CD4-positive, alpha-beta T cell treated with Interleukin-17A for 1 hour (primary cell): ENCODE measurements around the gene COQ3.
"Not testable (repeated sequence)": the region's sequence is repeated elsewhere in the genome, so short reads cannot be mapped to it uniquely, and the experiment has no call there.

Experiments used
- DNase-seq: peaks from one replicate; pipeline ENCODE4 v3.0.0-alpha.2; 2020

Gene COQ3

DNA sequence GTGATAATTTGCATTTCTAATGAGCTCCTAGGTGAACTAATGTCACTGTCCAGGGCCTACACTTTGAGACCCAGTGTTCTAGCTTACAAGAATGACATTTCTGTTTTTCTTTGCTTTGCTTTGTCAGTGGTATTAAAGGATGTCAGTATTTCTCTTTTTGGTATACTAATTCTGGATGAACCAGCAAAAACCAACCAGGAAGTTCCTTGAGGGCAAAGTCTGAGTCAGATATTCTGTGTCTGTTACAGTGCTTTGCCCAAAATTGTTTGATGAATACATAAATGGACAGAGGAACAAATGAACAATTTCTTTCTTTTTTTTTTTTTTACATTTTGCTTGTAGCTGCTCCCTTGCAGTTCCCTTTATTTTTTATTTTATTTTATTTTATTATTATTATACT, 15.4 kb downstream of the COQ3 start:
- DNase-seq = no peak

DNA sequence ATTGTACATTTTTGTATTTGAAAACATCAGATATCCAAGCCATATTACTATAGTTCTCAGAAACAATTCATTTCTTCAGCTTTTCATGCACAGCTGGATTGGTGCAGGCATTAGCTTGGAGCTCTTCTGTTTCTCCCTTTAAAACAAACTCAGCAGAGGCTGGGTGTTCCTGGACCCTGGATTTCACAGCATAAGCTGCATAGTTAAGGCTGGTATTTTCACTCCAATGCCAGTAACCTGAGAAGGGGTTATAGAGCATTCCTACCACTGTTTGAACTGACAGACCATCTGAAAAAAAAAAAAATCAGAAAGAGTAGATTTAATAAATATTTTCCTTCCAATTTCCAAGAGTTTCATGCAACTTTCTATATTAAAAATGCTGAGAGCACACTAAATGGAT, 24.5 kb downstream of the COQ3 start:
- no peak for DNase-seq

DNA sequence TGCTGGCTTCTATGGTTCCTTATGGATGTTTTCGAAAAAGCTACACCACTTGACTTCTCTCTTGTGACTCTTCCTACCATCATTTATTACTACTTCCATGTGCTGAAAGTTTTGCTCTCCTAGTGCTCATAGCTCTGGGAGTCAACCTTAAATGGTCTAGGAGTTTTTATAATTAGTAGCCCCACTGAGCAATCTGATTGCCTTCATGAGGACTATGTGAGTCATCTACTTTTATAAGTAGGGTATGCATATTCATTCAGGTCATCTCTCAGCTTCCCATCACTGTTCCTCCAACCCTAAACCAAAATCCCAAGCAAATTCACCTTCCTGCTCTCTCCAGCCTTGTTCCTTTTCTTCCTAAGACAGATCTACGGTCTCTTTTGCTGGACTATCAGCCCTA, 27.1 kb downstream of the COQ3 start:
- no peak for DNase-seq

DNA sequence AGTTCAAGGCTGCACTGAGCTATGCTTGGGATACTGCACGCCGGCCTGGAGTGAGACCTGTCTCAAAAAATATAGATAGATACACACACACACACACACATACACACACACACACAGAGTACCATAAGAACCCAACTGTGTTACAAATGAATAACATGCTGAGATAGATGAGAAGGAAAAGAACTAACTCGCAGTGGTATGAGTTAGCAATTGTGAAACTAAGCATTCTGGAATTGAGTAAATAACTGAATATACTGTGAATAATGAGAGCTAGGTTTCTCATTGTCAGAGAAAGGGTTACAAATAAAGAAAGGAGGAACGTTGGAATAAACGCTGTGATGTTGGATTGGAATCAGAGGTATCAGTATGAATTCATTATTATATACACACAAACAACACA, 30.0 kb downstream of the COQ3 start:
- DNase-seq = no peak

DNA sequence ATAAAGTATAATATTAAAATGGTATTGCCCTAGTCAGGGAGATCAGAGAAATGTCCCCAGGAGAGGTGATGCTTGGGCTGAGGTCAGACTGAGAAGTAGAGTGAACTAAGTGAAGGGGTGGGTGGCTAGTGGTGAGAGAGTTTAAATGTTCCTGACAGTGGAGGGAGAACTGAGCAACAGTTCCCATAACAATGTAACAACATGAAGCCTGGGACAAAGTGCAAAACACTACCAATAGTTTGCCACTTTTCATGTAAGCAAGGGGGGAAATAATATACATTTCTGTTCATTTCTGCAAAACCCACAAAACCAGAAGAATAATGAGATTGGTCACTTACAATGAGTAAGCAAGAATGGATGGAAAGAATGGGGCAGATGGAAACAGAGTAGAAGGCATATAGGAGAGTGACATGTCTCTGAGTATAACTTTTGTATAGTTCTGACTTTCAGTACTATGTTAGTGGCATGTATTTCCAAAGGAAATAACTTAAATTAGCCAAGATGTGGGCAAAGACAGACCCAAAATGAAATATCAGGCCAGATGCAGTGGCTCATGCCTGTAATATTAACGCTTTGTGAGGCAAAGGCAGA, 31.2 kb downstream of the COQ3 start:
- DNase-seq = no peak

DNA sequence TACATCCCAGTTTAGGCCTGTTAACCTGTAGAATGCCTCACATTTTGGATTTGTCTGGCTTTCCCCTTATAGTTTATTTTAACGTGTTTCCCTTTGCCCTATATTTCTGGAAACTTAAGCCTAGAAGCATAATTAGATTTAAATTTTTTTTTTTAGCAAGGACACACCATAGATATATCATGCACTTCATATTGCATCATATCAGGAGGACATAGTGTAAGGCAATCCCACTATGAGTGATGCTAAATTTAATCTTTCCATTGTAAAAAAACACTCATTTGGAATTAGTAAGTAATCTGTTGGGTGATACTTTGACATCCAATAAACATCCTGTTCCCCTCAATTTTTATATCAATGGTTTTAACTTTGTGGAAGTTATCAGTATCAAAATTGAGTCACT, 34.2 kb downstream of the COQ3 start:
- DNase-seq = no peak

DNA sequence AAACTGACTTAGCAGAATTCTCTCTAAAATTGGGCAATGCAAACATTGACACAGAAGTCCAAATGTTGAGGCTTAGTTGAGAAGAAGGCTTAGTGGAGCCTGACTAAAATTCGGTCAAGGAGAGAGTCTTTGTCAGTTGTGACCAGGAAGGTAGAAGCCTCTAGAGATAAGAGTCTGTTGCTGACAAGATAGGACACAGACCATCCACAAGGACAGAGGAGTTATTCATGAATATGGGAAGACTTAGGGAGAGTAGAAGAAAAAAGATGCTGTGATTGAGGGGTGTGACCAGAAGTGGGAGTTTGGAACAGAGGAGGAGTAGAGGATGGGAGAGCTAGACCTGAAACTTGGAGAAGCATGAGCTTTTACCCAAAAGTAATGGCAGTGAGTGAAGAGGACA, 37.4 kb downstream of the COQ3 start:
- DNase-seq = no peak

DNA sequence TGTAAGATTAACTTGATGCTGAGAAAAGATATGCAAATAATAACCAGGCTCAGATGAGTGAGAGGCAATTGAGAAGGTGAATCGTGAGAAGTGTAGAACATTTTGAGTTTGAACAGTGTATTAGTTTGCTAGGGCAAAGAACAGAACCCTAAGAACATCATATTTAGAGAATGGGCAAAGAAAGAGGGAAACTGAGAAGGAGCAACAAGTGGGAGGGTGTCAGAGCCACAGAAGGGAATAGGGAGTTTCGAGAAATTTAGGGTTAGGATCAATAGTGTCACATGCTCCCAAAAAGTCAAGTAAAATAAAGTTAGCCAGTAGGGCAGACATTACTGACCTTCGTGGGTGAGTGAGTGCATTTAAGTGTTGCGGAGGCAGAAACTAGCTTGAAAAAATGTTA, 39.0 kb downstream of the COQ3 start:
- DNase-seq = no peak

DNA sequence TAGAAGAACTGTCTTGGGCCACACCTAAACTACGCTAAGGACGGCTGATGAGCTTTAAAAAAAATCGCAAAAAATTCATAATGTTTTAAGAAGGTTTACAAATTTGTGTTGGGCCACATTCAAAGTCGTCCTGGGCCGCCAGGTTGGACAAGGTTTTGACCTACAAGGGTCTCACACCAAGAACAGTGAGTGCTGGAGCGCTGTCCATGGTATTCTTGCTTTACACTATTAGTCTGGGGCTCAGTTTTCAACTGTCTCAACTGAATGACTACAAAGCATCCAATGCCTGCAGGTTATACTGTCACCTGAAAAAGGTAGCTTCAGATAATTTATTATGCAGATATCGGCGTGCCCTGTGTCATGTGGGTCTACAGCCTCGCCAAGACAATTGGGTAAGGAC, 40.9 kb downstream of the COQ3 start:
- no peak for DNase-seq

DNA sequence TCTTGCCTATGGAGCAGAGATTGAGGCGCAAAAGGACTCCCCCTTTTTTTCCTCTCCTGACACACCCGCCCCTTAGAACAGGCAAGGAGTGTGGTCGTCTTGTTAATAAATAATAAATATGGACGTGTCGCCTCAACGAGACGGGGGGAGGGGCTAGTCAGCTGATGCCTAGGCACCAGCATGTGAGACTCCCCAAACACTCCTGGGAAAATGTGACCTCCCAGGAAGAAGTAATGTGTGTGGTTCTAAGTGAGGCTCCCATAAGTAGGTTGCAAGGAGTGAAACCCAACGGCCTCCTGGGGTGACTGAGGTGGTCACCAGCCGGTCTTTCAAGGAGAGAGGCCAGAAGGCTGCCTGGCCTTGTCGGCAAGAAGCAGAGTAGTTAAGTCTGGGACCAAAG, 43.4 kb downstream of the COQ3 start:
- DNase-seq = no peak

DNA sequence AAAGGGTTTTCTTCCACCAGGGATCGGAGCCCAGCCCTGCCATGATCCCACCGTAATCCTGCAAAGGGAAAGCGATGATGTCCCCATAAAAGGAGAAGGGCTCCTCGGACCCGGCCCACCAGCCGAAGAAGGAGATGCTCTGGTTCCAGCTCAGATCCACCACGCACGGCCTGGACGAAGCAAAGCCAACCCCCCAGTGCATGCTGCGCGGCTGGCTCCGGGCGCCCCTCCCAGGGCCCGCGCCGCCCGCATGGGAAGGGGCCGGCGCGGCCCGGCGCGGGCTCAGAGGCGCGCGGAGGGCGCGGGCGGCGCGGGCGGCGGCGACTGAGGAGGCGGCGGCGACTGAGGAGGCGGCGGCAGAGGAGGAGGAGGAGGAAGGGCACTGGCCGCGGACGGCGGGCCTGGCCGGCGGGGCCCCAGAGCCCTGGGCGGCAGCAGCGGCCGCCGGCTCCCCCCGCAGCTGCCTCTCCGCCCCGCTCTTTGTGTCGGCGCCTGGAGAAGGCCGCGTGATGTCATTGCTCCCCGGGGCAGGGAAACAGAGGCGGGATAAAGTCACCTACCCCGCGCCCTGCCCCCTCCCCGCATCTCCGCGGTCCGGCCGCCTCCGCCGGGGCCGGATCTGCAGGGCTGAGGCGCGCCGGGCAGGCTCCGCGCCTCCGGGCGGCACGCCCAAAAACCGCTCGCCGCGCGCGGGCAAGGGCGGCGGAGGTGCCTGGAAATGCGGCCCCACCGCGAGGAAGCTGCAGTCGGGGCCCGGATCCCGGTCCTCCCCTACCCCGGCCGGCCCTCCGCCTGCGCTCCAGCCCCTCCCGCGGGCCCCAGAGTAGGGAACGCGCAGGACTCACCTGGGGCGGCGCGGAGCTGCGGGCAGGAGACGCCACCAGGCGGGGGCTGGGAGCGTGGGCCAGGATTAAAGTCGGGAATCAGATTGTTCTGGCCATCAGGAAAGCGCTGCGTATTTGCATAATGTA, 44.5 kb downstream of the COQ3 start, which contains the start of gene FAXC:
TSS of gene FAXC (minus strand) at position 504 of the 971 bp plus-strand sequence. CDS start at position 202, 302 bp downstream.
- DNase-seq = no peak

DNA sequence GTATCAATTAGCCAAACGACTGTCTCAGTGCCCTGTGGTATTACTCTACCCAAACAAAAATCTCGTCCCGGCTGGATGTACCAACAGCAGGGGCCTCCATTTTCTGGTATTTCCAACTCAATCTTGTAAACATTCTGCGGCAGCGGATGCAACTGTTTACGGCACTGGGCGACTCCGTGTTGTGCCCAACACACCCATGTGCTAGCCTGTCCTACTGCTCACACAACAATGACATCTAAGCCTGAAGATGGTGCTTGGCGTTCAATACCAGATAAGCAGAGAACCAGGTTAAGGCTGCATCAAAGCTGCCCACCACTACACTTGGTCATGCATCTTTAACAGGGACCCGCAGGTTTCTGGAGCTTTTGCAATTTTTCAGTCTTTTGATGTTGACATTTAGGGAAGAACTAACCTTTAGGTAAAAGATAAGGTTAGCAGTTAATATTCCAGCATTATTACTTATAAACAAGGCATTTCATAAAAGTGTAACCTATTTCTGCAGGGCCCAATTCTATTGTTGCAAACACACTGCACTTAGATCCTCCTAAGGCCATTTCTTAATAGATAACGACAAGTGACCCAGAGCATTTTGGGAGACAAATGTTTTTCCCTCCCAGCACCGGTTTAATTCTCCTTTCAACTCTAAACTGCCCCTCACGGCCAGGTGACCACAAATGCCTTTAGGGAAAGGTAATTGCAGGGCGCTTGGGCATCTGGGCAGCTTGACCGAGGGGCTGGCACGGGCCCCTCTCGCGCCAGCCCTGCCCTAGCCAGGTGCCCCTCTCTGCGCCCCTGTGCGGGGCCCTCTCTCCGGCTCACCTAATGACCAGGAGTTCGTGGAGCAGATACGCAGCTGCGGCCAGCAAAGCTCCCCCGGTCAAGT, 45.5 kb downstream of the COQ3 start:
- DNase-seq = no peak

DNA sequence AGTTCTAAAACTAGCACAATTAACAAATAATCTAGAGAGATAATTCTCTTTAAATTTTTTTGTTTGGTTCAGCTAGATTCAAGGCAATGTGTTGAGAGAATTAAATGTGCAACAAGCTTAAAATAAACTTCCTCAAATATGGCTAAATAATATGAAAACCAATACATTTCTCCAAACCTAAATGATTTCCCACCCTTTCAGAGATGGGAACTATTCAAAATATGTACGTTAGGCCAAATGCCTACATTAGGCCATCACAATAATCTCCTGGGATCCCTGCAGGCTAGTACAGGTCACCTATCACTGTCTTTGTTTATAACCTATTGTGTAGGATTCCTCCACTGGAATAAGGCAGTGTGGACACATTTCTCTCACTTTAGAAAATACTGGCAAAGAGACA, 46.2 kb downstream of the COQ3 start:
- DNase-seq = no peak

DNA sequence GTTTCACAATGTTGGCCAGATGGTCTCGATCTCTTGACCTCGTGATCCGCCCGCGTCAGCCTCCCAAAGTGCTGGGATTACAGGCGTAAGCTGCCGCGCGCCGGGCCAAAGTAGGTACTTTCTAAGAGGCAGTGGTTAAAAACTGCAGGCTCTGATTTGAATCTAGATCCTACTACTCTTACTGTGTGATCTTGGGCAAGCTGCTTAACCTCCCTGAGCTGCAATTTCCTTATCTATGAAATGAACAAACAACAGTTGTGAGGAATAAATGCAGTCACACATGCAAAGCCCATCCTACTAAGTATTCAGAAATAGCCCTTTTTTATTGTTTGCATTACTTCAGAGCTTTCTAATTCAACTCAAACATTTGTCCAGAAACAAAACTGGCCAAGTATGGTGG, 47.4 kb downstream of the COQ3 start:
- no peak for DNase-seq

DNA sequence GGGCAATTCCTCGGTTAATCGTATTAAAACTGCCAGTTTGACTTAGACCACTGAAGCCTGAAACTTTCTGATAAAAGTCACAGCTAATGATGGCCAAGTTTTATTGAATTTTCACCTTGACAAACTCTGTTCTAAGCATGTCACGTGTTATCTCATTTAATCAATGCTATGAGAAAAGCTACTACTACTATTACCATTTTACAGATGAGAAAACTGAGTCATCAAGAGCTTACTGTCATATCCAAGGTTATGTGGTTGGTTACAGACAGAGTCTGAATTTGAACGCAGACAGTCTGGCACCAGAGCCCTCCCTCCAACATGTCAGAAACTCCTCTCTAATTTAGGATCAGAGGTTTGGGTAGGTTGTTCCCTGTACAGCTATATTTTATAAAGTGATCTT, 48.8 kb downstream of the COQ3 start:
- DNase-seq = no peak

DNA sequence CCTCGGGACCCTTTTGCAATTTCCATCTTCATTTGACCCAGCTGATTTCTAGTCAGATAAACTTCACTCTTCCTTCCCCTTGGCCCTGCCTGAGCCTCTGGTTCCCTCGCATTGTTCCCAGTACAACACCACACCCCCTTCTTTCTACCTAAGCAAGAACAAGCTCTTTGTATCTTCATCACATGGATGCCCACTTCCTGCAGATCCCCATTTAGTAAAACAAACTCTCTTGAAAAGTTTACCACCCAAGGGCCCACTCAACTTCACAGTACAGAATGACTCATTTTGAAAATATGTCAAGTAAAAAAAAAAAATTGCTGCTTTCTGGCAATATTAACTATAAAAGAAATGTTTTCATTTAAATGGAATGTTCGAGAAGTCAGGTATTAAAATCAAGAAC, 49.7 kb downstream of the COQ3 start:
- no peak for DNase-seq

DNA sequence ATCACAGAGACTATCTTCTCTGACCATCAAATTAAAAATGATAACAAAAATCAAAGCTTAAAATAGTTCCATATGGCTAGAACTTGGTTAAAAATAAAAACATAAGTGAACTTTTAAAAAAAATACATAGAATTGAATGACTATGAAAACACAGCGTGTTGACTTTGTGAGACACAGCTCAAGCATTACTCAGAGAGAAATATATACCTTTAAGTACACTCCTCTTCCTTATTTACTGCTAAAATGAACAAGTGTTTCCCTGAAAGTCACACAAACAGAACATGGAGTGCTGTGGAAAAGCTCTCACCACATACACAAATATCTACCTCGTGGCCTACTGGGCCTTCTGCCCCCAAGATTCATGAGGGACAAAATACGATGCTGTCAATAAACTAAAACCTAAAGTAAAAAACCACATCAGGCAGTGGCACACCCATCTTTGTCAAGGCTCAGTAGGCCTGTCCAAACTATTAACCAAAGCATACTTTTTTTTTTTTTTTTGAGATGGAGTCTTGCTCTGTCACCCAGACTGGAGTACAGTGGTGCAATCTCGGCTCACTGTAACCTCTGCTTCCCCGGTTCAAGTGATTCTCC, 52.0 kb downstream of the COQ3 start:
- DNase-seq = no peak

DNA sequence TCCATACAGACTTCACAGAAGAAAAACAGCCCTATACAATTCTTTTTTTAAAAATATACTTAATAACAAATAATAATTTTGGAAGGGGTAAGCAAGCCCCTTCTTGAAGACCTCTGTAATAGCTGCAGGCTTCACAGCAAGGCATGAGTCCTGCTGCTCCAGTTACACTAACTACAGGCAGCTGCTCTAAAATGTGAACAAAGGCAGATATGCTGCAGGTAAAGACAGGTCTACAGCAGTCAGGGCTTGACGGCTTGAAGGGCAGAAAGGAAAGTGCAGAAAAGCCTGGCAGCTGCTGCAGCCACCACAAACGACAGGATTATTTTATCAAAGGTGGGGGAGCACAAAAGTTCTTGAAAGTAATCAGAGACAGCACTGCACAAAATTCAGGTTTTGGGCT, 55.8 kb downstream of the COQ3 start:
- DNase-seq = no peak

DNA sequence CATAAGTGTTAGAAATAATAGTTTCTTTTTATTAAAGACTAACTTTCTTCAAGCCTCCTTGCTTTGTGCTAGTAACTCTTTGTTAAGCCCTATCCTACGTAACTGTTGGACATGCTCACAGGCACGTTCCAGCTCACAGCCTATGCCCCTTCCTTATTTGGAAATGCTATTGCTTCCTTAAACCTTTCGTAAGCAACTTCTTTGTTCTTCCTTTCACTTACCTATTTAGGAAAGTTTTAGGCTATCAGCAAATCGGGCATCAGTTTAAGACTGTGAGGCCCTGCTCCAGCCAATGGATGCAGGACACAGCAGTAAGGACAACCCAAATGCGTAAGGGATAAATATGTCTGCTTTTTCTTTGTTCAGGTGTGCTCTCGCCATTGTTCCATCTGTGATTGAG, 58.7 kb downstream of the COQ3 start:
- DNase-seq = not testable (repeated sequence)

DNA sequence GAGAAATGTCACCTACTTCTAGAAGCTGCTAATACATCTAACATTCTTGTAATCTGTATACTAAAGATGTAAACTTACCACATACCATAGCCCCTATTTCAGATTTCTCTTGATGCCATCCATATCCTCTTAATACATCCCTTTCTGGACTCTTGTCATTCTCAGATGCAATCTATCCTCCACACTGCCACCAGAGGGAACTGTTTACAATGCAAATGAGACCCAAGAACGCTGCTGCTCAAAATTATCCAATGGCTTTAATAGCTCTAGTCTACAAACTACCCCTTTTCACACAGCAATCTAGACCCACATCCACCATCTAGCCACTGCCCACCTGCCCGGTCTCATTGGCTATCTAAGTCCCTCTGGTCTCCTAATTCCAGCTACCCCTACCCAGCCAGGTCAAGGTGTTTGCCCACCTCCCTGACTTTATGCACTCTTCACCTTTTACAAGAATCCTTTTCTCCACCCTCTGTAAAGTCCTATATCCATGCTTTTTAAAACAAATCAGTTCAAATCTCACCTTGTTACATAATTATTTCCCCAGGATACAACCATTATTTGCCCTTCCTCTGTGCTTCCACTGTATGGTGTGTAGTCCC, 59.4 kb downstream of the COQ3 start:
- DNase-seq = peak; percentile 8

DNA sequence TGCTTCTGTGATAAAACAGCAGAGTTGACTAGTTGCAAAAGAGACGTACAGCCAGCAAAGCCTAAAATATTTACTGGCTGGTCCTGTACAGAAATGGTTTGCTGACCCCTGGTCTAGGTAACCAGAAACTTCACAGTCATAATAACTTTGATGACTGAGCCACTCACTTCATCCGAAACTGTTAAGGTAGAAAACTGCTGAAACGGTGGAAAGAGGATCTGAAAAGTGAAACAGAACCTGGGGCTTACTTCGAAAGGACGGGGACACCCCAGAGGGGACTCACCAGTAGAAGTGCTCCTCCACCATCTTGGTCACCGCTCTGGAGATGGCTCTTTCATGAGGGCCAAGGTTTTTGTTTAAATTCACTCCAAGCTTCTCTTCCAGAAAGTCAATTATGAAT, 60.9 kb downstream of the COQ3 start:
- DNase-seq = no peak

DNA sequence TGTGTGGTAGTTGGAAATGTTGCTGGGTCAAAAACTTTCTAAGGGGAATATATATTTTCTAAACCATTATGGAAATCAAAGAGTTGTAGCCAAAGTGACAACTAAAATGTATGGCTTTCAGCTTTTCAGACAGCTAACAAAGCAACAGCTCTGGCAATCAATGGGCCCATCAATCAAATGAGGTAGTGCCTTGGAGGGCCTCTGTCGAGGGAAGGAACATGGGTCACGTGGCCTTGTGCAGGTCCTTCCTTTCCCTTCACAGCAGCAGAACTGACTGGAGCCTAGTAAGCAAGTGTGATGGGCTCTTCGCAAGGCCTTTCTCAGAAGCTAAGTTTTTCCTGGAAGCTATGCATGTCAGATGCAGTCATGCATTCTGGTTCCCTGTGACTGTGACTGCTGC, 62.5 kb downstream of the COQ3 start:
- DNase-seq = no peak

DNA sequence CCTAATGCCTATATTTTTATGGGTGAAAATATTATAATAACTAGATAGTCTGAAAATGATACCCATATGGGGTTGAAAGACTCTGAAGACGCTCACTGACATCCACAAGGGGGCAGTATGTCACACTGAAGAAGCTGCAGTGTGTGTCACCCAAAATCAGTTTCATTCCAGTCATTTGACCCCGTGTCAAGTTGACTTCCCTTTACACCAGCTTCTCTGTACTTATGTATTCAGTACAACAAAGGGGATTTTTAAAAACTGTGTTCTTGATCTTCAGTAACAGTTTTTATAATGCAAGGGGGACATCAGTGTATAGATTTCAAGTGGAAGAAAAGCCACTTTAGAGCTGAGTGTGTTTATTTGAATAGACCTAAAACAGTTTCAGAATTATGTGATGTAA, 63.8 kb downstream of the COQ3 start:
- DNase-seq = peak; percentile 61
